ENCODE measurements around the gene COX8A.

GRCh38 chr11:63993100-63993499, 18.7 kb downstream of the COX8A start:
- no peak for TF ChIP-seq POLR2A (IDR thresholded peaks at IDR 0.05; ENCODE audit: low read depth, low read length)
- TF ChIP-seq POLR2AphosphoS5 (IDR thresholded peaks at IDR 0.05; ENCODE audit: low read depth, low read length) = no peak
- TF ChIP-seq TAF1 (IDR thresholded peaks at IDR 0.05; ENCODE audit: borderline replicate concordance, low read depth, low read length) = no peak

Measured in GM12892 (cell line).